H1 (cell line): ENCODE results near the gene OMA1. TPM values are rescaled to one million over a fixed set of nuclear protein-coding genes. Genes with fewer than 3 reads are reported as not detected.

ENCODE experiments used
- CHD1 ChIP-seq: IDR thresholded peaks from 2 replicates; pipeline ENCODE4 v1.6.1; 2012; ENCODE audit warnings: low read depth, low read length, improper control_type of control experiment
- CHD7 ChIP-seq: fragments of 300-600 bp; sonication (generic); IDR thresholded peaks from 2 replicates; pipeline ENCODE4 v1.7.1; 2012; ENCODE audit warnings: low read length, moderate library complexity, mild to moderate bottlenecking, inconsistent platforms; ENCODE audit not compliant: insufficient replicate concordance
- CREB1 ChIP-seq: IDR thresholded peaks from 2 replicates; pipeline ENCODE4 v1.6.1; 2012; ENCODE audit warnings: inconsistent platforms
- CTBP2 ChIP-seq: IDR thresholded peaks from 2 replicates; pipeline ENCODE4 v1.7.0; 2011; ENCODE audit warnings: borderline replicate concordance, mild to moderate bottlenecking, moderate library complexity, mixed read lengths, low read length; ENCODE audit not compliant: insufficient read depth, insufficient read length
- EP300 ChIP-seq, 2 experiments: IDR thresholded peaks; 1 replicate in 1 of 2; 2 replicates in 1 of 2; pipeline ENCODE4 v1.6.1; 2011 to 2012; ENCODE audit warnings: low read depth in 2 of 2, low read length in 2 of 2, mild to moderate bottlenecking in 2 of 2, borderline replicate concordance in 1 of 2, inconsistent platforms in 1 of 2, moderate library complexity in 1 of 2
- HDAC6 ChIP-seq: IDR thresholded peaks from one replicate; pipeline ENCODE4 v1.7.1; 2012; ENCODE audit warnings: low read depth, mild to moderate bottlenecking, inconsistent platforms, low read length, moderate library complexity
- KDM1A ChIP-seq: fragments of 200-600, 300-600 bp; sonication (generic); IDR thresholded peaks from 2 replicates; pipeline ENCODE4 v1.7.1; 2016; ENCODE audit warnings: mild to moderate bottlenecking, low read length, borderline replicate concordance
- RFX5 ChIP-seq: IDR thresholded peaks from 2 replicates; pipeline ENCODE4 v1.6.1; 2011; ENCODE audit warnings: low read depth, low read length, improper control_type of control experiment, borderline replicate concordance
- SIX5 ChIP-seq: IDR thresholded peaks from 2 replicates; pipeline ENCODE4 v1.6.1; 2011; ENCODE audit warnings: mild to moderate bottlenecking, low read depth, low read length
- SRF ChIP-seq: IDR thresholded peaks from 2 replicates; pipeline ENCODE4 v1.6.1; 2011; ENCODE audit warnings: mild to moderate bottlenecking, low read depth, low read length, moderate library complexity
- polyA plus RNA-seq, 7 experiments: library from polyadenylated mRNA; depleted of rRNA in 3 of 7; stranded (reverse) in 5 of 7; unstranded in 2 of 7; fragments of >200 nt in 5 of 7; fragments of 200-250 nt in 2 of 7; gene quantifications; 1 replicate in 5 of 7; 2 replicates in 1 of 7; 4 replicates in 1 of 7; pipeline versions ENCODE4 v1.2.1 to v1.2.3, GENCODE V29; 2011 to 2013; ENCODE audit warnings: missing spikeins in 2 of 7, mixed read lengths in 2 of 7
- total RNA-seq: library from RNA; stranded (reverse); fragmentation: NEBNext Ultra II Directional; extraction: Animal tissue kit (Norgen Biotek cat#: 25700); gene quantifications from 2 replicates; pipeline ENCODE4 v1.2.1, GENCODE V29; 2021

The OMA1 gene
- total and polyA plus RNA-seq, 2 of the 8 experiments (the other 6 are each of a cell fraction or from before 2014, with no cell fraction given) = 7.7 to 11.7 TPM

- no peak for TF ChIP-seq CHD7
- TF ChIP-seq CREB1 = no peak
- TF ChIP-seq CTBP2 = no peak
- no peak for TF ChIP-seq SRF
- no peak for TF ChIP-seq RFX5
- TF ChIP-seq SIX5 = no peak
- no peak for TF ChIP-seq KDM1A
- TF ChIP-seq EP300 (IDR thresholded peaks at IDR 0.05; ENCODE audit: borderline replicate concordance in 1 of 2, low read depth in 2 of 2, low read length in 2 of 2) = no peak
- no peak for TF ChIP-seq CHD1
- TF ChIP-seq HDAC6 = no peak
Measured at GRCh38 chr1:58551186-58552140, 4.9 kb upstream of the OMA1 start (continued).
